ENCODE results near the gene MAP3K7CL.
A peak's percentile ranks its signal among the peaks of the same experiment; 100 is the strongest.
"Not testable (repeated sequence)": the region's sequence is repeated elsewhere in the genome, so short reads cannot be mapped to it uniquely, and the experiment has no call there.

The MAP3K7CL gene

GRCh38 chr21:29133796-29134195 is 3.4 kb downstream of the MAP3K7CL start:
- no peak for DNase-seq (ENCODE audit: low spot score)

GRCh38 chr21:29135481-29135880 is 5.0 kb downstream of the MAP3K7CL start:
- no peak for DNase-seq (ENCODE audit: low spot score)

GRCh38 chr21:29136033-29136432 is 5.6 kb downstream of the MAP3K7CL start:
- no peak for DNase-seq (ENCODE audit: low spot score)

- DNase-seq (ENCODE audit: low spot score) = no peak
Measured at GRCh38 chr21:29144736-29145353, 14.4 kb downstream of the MAP3K7CL start.

- DNase-seq (ENCODE audit: low spot score) = no peak
Measured at GRCh38 chr21:29145354-29145782, 14.9 kb downstream of the MAP3K7CL start.

DNA sequence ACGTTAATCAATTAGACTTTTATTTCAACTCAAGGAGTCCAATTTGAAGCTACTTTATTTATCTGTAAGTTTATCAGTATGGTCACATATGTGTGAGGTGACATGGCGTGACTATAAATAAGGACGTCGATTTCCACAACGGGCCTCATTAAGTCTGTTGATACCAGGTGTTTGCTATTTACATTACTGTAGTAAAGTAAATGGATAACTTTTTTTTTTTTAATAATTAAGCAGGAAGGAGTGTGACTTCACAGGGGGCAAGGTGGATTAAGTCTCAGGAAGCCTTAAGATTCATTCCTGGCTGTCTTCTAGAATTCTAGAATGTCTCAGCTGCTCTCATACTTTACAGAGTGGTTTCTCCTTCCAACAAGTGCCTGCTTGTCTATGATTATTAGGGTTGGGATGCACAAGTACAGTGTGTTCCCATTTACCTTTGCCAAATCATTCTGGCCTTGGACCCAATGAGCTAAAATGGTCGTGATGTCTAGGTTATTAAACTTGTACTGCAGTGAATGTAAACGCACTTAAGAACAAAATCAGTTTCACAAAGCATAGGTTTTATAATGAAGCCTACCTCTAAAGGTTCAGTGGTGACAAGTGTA is 15.5 kb downstream of the MAP3K7CL start:
- no peak for DNase-seq (ENCODE audit: low spot score)

- no peak for DNase-seq (ENCODE audit: low spot score)
Measured at GRCh38 chr21:29146726-29147125, 16.3 kb downstream of the MAP3K7CL start.

GRCh38 chr21:29148530-29148929 is 18.1 kb downstream of the MAP3K7CL start:
- DNase-seq (ENCODE audit: low spot score) = no peak

GRCh38 chr21:29149808-29150425 is 19.5 kb downstream of the MAP3K7CL start:
- no peak for DNase-seq (ENCODE audit: low spot score)

GRCh38 chr21:29151931-29152330 is 21.5 kb downstream of the MAP3K7CL start:
- DNase-seq (ENCODE audit: low spot score) = no peak

DNA sequence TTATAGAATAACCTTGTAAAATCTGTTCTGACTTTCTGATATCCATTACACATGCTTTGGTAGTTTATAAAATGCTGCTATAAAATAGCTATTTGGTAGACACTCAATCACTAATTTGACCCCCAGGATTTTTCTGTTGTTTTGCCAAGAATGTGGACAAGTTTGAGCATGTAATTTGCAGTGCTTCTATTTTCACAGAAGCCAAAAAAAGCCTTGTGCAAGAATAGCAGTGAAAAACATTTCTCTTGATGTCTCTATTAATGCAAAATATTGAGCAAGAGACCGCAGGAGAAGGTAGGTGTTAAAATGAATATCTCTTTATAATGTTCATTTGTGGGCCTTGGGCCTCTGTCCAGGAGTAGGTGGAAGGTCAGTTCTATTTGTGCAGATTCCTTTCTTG is 22.5 kb downstream of the MAP3K7CL start:
- no peak for DNase-seq (ENCODE audit: low spot score)

DNA sequence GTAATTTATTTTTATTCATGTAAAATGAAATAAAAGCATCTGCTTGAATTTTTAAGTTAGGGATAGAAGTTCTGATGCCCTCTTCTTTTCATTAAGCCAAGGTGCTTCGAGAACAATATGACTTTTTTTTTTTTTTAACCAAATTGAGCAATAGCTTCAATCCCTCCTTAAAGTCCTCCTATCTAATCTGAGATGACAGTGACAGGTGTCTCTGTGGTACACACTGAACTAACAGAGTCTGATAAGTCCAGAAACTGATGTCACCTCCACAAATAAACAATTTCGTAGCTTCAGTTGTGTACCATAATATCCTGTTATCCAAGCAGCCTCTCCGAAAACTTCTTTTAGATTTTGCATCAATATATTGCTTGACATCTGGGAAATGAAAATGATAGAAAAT is 23.8 kb downstream of the MAP3K7CL start:
- no peak for DNase-seq (ENCODE audit: low spot score)

- no peak for DNase-seq (ENCODE audit: low spot score)
Measured at GRCh38 chr21:29155118-29155932, 24.9 kb downstream of the MAP3K7CL start.

DNA sequence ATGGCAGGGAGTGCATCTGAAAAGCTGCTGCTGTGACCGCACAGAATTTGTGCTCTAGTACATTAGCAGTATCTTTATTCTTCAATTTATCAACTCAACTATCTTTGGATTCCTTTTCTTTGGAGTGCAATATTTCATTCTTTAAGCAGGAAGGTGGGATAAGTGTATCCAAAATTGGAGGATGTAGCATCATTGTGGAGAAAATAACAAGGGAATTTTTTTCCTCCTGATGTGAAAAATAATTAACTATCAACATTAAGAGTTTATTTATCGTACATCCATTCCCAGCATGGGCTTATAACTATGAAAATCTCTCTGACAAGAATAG is 25.5 kb downstream of the MAP3K7CL start:
- no peak for DNase-seq (ENCODE audit: low spot score)

DNA sequence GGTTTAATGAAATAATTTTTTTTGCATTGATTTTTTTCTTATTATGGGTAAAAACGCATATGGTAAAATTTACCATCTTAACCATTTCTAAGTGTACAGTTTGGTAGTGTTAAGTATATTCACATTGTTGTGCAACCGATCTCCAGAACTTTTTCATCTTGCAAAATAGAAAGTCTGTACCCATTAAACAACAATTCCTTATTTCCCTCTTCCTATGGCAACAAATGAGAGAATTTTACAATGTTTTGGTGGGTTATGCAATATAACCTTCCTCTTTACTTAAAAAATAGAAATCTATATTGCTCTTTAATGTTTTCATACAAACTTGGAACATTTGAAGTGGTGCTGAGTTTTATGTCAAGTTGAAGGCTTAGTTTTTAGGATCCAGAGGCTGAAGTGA is 26.6 kb downstream of the MAP3K7CL start:
- no peak for DNase-seq (ENCODE audit: low spot score)

DNA sequence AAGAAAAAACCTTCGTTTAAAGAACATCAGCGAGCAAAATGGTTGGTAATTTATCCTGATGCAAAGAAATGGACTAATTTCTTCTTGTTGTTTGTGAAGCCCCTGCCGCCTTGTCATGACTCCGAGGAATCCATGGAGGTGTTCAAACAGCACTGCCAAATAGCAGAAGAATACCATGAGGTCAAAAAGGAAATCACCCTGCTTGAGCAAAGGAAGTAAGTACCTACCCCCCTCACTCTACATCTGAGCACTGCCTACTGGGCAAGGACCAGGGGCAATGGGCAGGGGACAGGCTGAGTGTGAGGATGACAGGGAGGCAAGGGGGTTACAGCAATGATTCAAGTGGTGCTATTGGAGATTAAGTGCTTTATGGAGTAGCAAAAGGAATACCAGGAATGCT is 29.4 kb downstream of the MAP3K7CL start:
- DNase-seq (ENCODE audit: low spot score) = no peak

- DNase-seq (ENCODE audit: low spot score) = not testable (repeated sequence)
Measured at GRCh38 chr21:29162825-29163224, 32.4 kb downstream of the MAP3K7CL start.

- DNase-seq (ENCODE audit: low spot score) = no peak
Measured at GRCh38 chr21:29163341-29164115, 33.1 kb downstream of the MAP3K7CL start.

GRCh38 chr21:29164323-29164942 is 34.0 kb downstream of the MAP3K7CL start:
- peak; percentile 13 for DNase-seq (ENCODE audit: low spot score)

GRCh38 chr21:29166323-29166722 is 35.9 kb downstream of the MAP3K7CL start:
- no peak for DNase-seq (ENCODE audit: low spot score)

GRCh38 chr21:29166853-29167252 is 36.4 kb downstream of the MAP3K7CL start:
- no peak for DNase-seq (ENCODE audit: low spot score)

GRCh38 chr21:29167481-29167880 is 37.0 kb downstream of the MAP3K7CL start:
- not testable (repeated sequence) for DNase-seq (ENCODE audit: low spot score)
